Measurements from ENCODE around the gene NUP93. TPM values are rescaled to one million over a fixed set of nuclear protein-coding genes. Genes with fewer than 3 reads are reported as not detected.

The NUP93 gene
- total and polyA plus RNA-seq, 2 of the 8 experiments (the other 6 are each of a cell fraction or from before 2014, with no cell fraction given), result 147 to 201 TPM

- Histone ChIP-seq H4K8ac (ENCODE audit: extremely low read depth, insufficient read depth, low read length) (no peak overlapping the region), H2BK5ac (ENCODE audit: low read depth, low read length) (no peak overlapping the region), H4K91ac (replicated peaks; ENCODE audit: insufficient read length, low read length) (no peak overlapping the region), H3K27me3 (replicated peaks in 1 of 4; ENCODE audit: control insufficient read depth in 3 of 4, extremely low read depth in 1 of 4, insufficient read depth in 3 of 4, low read length in 3 of 4) (peaks cover 0 to 3% (median 0%) of the 10 kb centered on the region in 4 experiments; a peak in 1 of 7 replicates), H2BK20ac (ENCODE audit: low read length) (no peak overlapping the region), H3K23me2 (ENCODE audit: low read depth, low read length) (no peaks in the 10 kb centered on the region), H3K27ac (ENCODE audit: low read depth, low read length) (no peak overlapping the region), H2BK12ac (ENCODE audit: low read depth, low read length) (no peak overlapping the region), H3K56ac (replicated peaks; ENCODE audit: insufficient read length, low read depth, low read length) (no peak overlapping the region), H2AFZ (ENCODE audit: low read length) (no peak overlapping the region), H2AK5ac (ENCODE audit: low read depth, low read length) (no peak overlapping the region), H3K79me1 (ENCODE audit: low read depth, low read length) (no peaks in the 10 kb centered on the region), H3K79me2 (ENCODE audit: control insufficient read depth in 1 of 2, insufficient read depth in 2 of 2, low read length in 2 of 2) (no peaks in the 10 kb centered on the region), H3K18ac (ENCODE audit: extremely low read depth, low read length) (no peak overlapping the region), H3K4ac (replicated peaks; ENCODE audit: insufficient read length, low read depth, low read length) (no peak overlapping the region), H2BK15ac (ENCODE audit: low read length) (no peak overlapping the region), H3K36me3 (ENCODE audit: control insufficient read depth in 2 of 4, insufficient read depth in 4 of 4, low read length in 3 of 4) (no peaks in the 10 kb centered on the region), H3K4me1 (replicated peaks in 1 of 4; ENCODE audit: control insufficient read depth in 3 of 4, insufficient read depth in 4 of 4, low read length in 3 of 4) (no peaks in the 10 kb centered on the region), H3K4me3 (ENCODE audit: extremely low read depth in 1 of 4, insufficient read depth in 2 of 4, low read depth in 3 of 4, low read length in 4 of 4) (no peak overlapping the region), H3K9me3 (ENCODE audit: insufficient read depth in 2 of 2, low read depth in 1 of 2, low read length in 1 of 2) (no peaks in the 10 kb centered on the region), H3K14ac (ENCODE audit: insufficient read length) (no peak overlapping the region), H3K4me2 (ENCODE audit: insufficient read depth in 1 of 2, low read depth in 2 of 2, low read length in 2 of 2) (no peak overlapping the region), H3K9ac (replicated peaks in 1 of 4; ENCODE audit: extremely low read depth in 1 of 4, low read depth in 3 of 4, low read length in 3 of 4) (no peak overlapping the region), H3K23ac (ENCODE audit: insufficient read length) (no peak overlapping the region), H2BK120ac (replicated peaks; ENCODE audit: low read depth, low read length) (no peak overlapping the region), H4K5ac (ENCODE audit: insufficient read length, low read depth, low read length) (no peak overlapping the region), H4K20me1 (replicated peaks in 1 of 2; ENCODE audit: control insufficient read depth in 1 of 2, insufficient read depth in 2 of 2, low read length in 2 of 2) (no peaks in the 10 kb centered on the region)
- ChIA-PET CTCF (ENCODE audit: partially characterized antibody) (interaction anchor here (5.2 kb wide), 1 partner anchor 11 kb away, joined by 26 read pairs; no protein-coding TSS in a partner anchor), POLR2A (ENCODE audit: partially characterized antibody) (no interaction called here)
- FAIRE-seq, result no peak
- no peak for DNase-seq (ENCODE audit: low read depth in 1 of 2, low spot score in 2 of 2)
- WGBS, 2 experiments (ENCODE audit: extremely low coverage in 1 of 2, insufficient coverage in 1 of 2, insufficient read length in 1 of 2, insufficient replicate concordance in 2 of 2, low coverage in 1 of 2, low lambda C conversion rate in 2 of 2, missing lambda C conversion rate in 1 of 2), result 85% methylated on average over 2 of the region's 2 CpGs; no CpG with 5 or more reads in 1 of the 2 experiments
- no peak for TF ChIP-seq CHD1 (IDR thresholded peaks at IDR 0.05; ENCODE audit: low read depth, low read length)
- TF ChIP-seq CBX5 (IDR thresholded peaks at IDR 0.05; ENCODE audit: low read depth, low read length), result no peak
- TF ChIP-seq SP4 (IDR thresholded peaks at IDR 0.05; ENCODE audit: low read length), result no peak
- no peak for TF ChIP-seq SAP30 (IDR thresholded peaks at IDR 0.05; ENCODE audit: insufficient read depth, insufficient replicate concordance, low read length)
- no peak for TF ChIP-seq MAFK (IDR thresholded peaks at IDR 0.05; ENCODE audit: low read depth, low read length)
- TF ChIP-seq RXRA (IDR thresholded peaks at IDR 0.05; ENCODE audit: insufficient read depth, low read depth, low read length), result no peak
- TF ChIP-seq POU5F1 (IDR thresholded peaks at IDR 0.05; ENCODE audit: low read depth, low read length), result no peak
- TF ChIP-seq POLR2AphosphoS5 (IDR thresholded peaks at IDR 0.05; ENCODE audit: low read depth, low read length), result no peak
- no peak for TF ChIP-seq EZH2 (IDR thresholded peaks at IDR 0.05; ENCODE audit: low read depth, low read length, severe bottlenecking)
- no peak for TF ChIP-seq BRCA1 (IDR thresholded peaks at IDR 0.05; ENCODE audit: low read depth, low read length)
- TF ChIP-seq BACH1 (IDR thresholded peaks at IDR 0.05; ENCODE audit: low read length), result no peak
- no peak for TF ChIP-seq TCF12 (IDR thresholded peaks at IDR 0.05; ENCODE audit: low read depth, low read length)
- no peak for TF ChIP-seq E2F6 (IDR thresholded peaks at IDR 0.05)
- TF ChIP-seq ZNF274 (IDR thresholded peaks at IDR 0.05; ENCODE audit: borderline replicate concordance, extremely low read depth, low read length), result no peak
- no peak for TF ChIP-seq CREB1 (IDR thresholded peaks at IDR 0.05)
Observed at GRCh38 chr16:56713794-56714193, 16.1 kb upstream of the NUP93 start.

Measured in H1 (cell line).